HepG2 (cell line): ENCODE results near the gene PROCR. TPM values are rescaled to one million over a fixed set of nuclear protein-coding genes. Genes with fewer than 3 reads are reported as not detected.

Source experiments
- ATF7-NPFF ChIP-seq: sonication (generic); formaldehyde crosslinking; IDR thresholded peaks from 2 replicates; pipeline ENCODE4 v1.8.1; 2023; ENCODE audit warnings: mild to moderate bottlenecking, low read depth, missing genetic modification reagents, moderate library complexity
- CERS6 ChIP-seq: sonication (generic); formaldehyde crosslinking; IDR thresholded peaks from 2 replicates; pipeline ENCODE4 v1.5.0; 2020; ENCODE audit warnings: missing genetic modification reagents
- ELF3 ChIP-seq: IDR thresholded peaks from 2 replicates; pipeline ENCODE4 v1.6.1; 2016; ENCODE audit warnings: missing genetic modification reagents, missing compliant biosample characterization
- FUBP1 ChIP-seq: sonication (generic); formaldehyde crosslinking; IDR thresholded peaks from 2 replicates; pipeline ENCODE4 v1.5.1; 2020; ENCODE audit warnings: missing genetic modification reagents, mild to moderate bottlenecking, borderline replicate concordance
- JDP2 ChIP-seq: sonication (generic); formaldehyde crosslinking; IDR thresholded peaks from 2 replicates; pipeline ENCODE4 v1.8.1; 2022; ENCODE audit warnings: missing genetic modification reagents, borderline replicate concordance
- KDM1A ChIP-seq: IDR thresholded peaks from 2 replicates; pipeline ENCODE4 v1.6.1; 2016; ENCODE audit warnings: missing compliant biosample characterization
- SMC3 ChIP-seq: IDR thresholded peaks from 2 replicates; pipeline ENCODE4 v1.6.1; 2011; ENCODE audit warnings: low read length, improper control_type of control experiment
- SRSF1 ChIP-seq: fragments of 200-400 bp; formaldehyde crosslinking; optimal IDR thresholded peaks from 2 replicates; pipeline ENCODE3; 2017; ENCODE audit warnings: mild to moderate bottlenecking, low read depth, low read length, moderate library complexity
- TFDP2 ChIP-seq: sonication (generic); formaldehyde crosslinking; IDR thresholded peaks from 2 replicates; pipeline ENCODE4 v1.4.0; 2020; ENCODE audit warnings: missing genetic modification reagents
- ZBTB33 ChIP-seq: sonication (generic); formaldehyde crosslinking; IDR thresholded peaks from 2 replicates; pipeline ENCODE4 v1.4.0; 2020; ENCODE audit warnings: missing genetic modification reagents
- ZNF292 ChIP-seq: sonication (generic); formaldehyde crosslinking; IDR thresholded peaks from 2 replicates; pipeline ENCODE4 v1.8.1; 2022; ENCODE audit warnings: mild to moderate bottlenecking, low read depth, missing genetic modification reagents, borderline replicate concordance
- ZNF609 ChIP-seq: sonication (generic); formaldehyde crosslinking; IDR thresholded peaks from 2 replicates; pipeline ENCODE4 v1.4.0; 2020; ENCODE audit warnings: mild to moderate bottlenecking, missing genetic modification reagents, borderline replicate concordance
- ZNF710 ChIP-seq: sonication (generic); formaldehyde crosslinking; IDR thresholded peaks from 2 replicates; pipeline ENCODE4 v1.5.0; 2020; ENCODE audit warnings: mild to moderate bottlenecking, missing genetic modification reagents, borderline replicate concordance
- ZNF772 ChIP-seq: sonication (generic); formaldehyde crosslinking; IDR thresholded peaks from 2 replicates; pipeline ENCODE4 v1.5.0; 2020; ENCODE audit warnings: mild to moderate bottlenecking, missing genetic modification reagents
- polyA plus RNA-seq, 8 experiments: library from polyadenylated mRNA; depleted of rRNA in 3 of 8; stranded (reverse) in 7 of 8; unstranded in 1 of 8; fragments of >200 nt; fragmentation: Illumina TruSeq in 4 of 8; extraction: Trizol in 4 of 8; gene quantifications; 2 replicates each; pipeline versions ENCODE4 v1.2.1 to v1.2.3, GENCODE V29; 2011 to 2016; ENCODE audit warnings: low read depth in 4 of 8, missing spikeins in 1 of 8, mixed read lengths in 1 of 8; ENCODE audit not compliant: insufficient read depth in 1 of 8
- total RNA-seq, 5 experiments: library from RNA; depleted of rRNA; stranded (reverse); fragments of >200 nt; fragmentation: Illumina TruSeq; extraction: Trizol; gene quantifications; 2 replicates each; pipeline ENCODE4 v1.2.3, GENCODE V29; 2016; ENCODE audit warnings: low read depth in 1 of 5

The PROCR gene
- total and polyA plus RNA-seq, 2 of the 13 experiments (the other 11 are each of a cell fraction or from before 2014, with no cell fraction given), result 1.4 to 1.7 TPM

GRCh38 chr20:35174458-35175216, 2.8 kb downstream of the PROCR start (continued):
- TF ChIP-seq FUBP1 (CRISPR knock-in tag) (no peak), ZNF710 (0 out of 2 replicates have a peak, but pooled peaks have one; percentile 62), CERS6 (CRISPR knock-in tag) (no peak), SRSF1 (peak; percentile 95), ATF7-NPFF (CRISPR knock-in tag) (peak; percentile 77), JDP2 (CRISPR knock-in tag) (peak; percentile 40; the same call in 1 of the 2 replicates), ZNF772 (CRISPR knock-in tag) (peak; percentile 84; the same call in 1 of the 2 replicates), TFDP2 (peak; percentile 89), SMC3 (no peak), ZBTB33 (CRISPR knock-in tag) (peak; percentile 90), ZNF292 (CRISPR knock-in tag) (peak; percentile 79; the same call in 1 of the 2 replicates), KDM1A (CRISPR knock-in tag) (peak; percentile 50; the same call in 1 of the 2 replicates), ZNF609 (CRISPR knock-in tag) (peak; percentile 60), ELF3 (CRISPR knock-in tag) (peak; percentile 68)
